GM19452 (cell line): Measurements from ENCODE around the gene DNAJA2.

Source experiments
- ATAC-seq: cut with Tn5 transposase; IDR thresholded peaks from one replicate; pipeline ENCODE4 v1.9.1; 2021; ENCODE audit not compliant: unreplicated experiment

The DNAJA2 gene

DNA sequence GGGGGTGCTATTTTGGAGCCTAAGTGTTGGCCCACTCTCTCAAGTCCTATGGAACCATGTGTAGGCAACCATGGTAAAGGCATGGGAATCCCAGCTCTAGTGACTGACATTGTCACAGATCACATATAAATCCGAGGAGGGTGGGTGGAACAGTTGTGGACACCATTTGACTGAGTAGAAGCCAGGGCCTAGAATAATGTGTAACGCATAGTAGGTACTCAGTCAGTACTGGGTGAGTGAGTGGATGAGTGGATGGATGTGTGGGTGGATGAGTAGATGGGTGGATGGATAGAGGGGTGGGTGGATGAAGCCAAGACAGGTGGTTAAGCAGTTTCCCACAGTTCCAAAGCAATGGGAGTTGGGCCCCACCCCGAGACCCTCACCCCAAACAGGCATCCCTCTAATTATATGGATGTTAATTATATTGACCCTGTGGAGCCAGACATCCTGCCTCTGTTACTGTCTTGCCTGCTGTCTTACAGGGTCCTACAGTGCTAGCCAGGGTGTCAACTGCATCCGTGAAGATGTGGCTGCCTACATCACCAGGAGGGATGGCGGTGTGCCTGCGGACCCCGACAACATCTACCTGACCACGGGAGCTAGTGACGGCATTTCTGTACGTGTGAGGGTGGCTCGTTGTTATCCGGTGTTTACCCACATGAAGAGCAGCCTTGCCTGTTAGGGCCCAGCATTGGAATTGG, 67.0 kb downstream of the DNAJA2 start:
- no peak for ATAC-seq
